LNCaP clone FGC (cell line): ENCODE data around the gene LAMA2.

Experiments
- DNase-seq: peaks from one replicate; pipeline ENCODE4 v3.0.0-alpha.2; 2011; ENCODE audit warnings: low read depth
- H3K4me3 ChIP-seq: 2 replicates; pipeline ENCODE4 v1.5.1; 2011; ENCODE audit warnings: mild to moderate bottlenecking, low read depth, low read length, control low read depth
- CTCF ChIP-seq: IDR thresholded peaks from 2 replicates; pipeline ENCODE4 v1.5.1; 2012; ENCODE audit warnings: mild to moderate bottlenecking; ENCODE audit not compliant: control insufficient read depth, insufficient read depth; ENCODE audit errors: extremely low read depth

LAMA2 gene

GRCh38 chr6:129206821-129207220 lies 323.9 kb downstream of the LAMA2 start:
- no peak for TF ChIP-seq CTCF
- no peak for DNase-seq
- H3K4me3 ChIP-seq: no peak overlapping the region

- no peak for TF ChIP-seq CTCF
- peak; percentile 79 for DNase-seq
- H3K4me3 ChIP-seq: no peak overlapping the region
Measured at GRCh38 chr6:129207832-129208231, 324.9 kb downstream of the LAMA2 start.

GRCh38 chr6:129208415-129209034 lies 325.6 kb downstream of the LAMA2 start:
- DNase-seq: no peak
- H3K4me3 ChIP-seq: no peak overlapping the region
- TF ChIP-seq CTCF: no peak

- no peak for DNase-seq
- TF ChIP-seq CTCF: no peak
- no peak overlapping the region for H3K4me3 ChIP-seq
Measured at GRCh38 chr6:129209355-129209754, 326.4 kb downstream of the LAMA2 start.

GRCh38 chr6:129210684-129211083 lies 327.7 kb downstream of the LAMA2 start:
- H3K4me3 ChIP-seq: no peak overlapping the region

GRCh38 chr6:129211626-129212025 lies 328.7 kb downstream of the LAMA2 start:
- TF ChIP-seq CTCF: no peak
- no peak overlapping the region for H3K4me3 ChIP-seq
- no peak for DNase-seq

More at GRCh38 chr6:129210684-129211083, 327.7 kb downstream of the LAMA2 start:
- DNase-seq: no peak
- TF ChIP-seq CTCF: no peak

GRCh38 chr6:129212081-129212480 lies 329.1 kb downstream of the LAMA2 start:
- H3K4me3 ChIP-seq: no peak overlapping the region
- no peak for TF ChIP-seq CTCF
- DNase-seq: no peak
